Left kidney (tissue), 2 donors: ENCODE results near the gene MPP3. TPM values are rescaled to one million over a fixed set of nuclear protein-coding genes. Genes with fewer than 3 reads are reported as not detected.
A peak's percentile ranks its signal among the peaks of the same experiment; 100 is the strongest.
"Not testable (repeated sequence)": the region's sequence is repeated elsewhere in the genome, so short reads cannot be mapped to it uniquely, and the experiment has no call there.

Experiments used
- DNase-seq: peaks from one replicate; pipeline ENCODE4 v3.0.0-alpha.2; 2013
- polyA plus RNA-seq: library from polyadenylated mRNA; unstranded; fragments of 120-200 nt; gene quantifications from one replicate; pipeline ENCODE4 v1.2.1, GENCODE V29; 2013; ENCODE audit not compliant: insufficient read length

Gene MPP3
- polyA plus RNA-seq, 1 donor: 13.6 TPM

- no peak for DNase-seq
These were observed 31.4 kb upstream of the MPP3 start for GRCh38 chr17:43864161-43864984.

DNA sequence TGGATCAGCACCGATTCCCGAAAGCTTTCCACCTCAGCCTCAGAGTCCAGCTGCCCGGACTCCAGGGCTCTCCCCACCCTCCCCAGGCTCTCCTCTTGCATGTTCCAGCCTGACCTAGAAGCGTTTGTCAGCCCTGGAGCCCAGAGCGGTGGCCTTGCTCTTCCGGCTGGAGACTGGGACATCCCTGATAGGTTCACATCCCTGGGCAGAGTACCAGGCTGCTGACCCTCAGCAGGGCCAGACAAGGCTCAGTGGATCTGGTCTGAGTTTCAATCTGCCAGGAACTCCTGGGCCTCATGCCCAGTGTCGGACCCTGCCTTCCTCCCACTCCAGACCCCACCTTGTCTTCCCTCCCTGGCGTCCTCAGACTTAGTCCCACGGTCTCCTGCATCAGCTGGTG, 29.0 kb upstream of the MPP3 start:
- no peak for DNase-seq

GRCh38 chr17:43860927-43861622, 28.1 kb upstream of the MPP3 start:
- DNase-seq: no peak

DNA sequence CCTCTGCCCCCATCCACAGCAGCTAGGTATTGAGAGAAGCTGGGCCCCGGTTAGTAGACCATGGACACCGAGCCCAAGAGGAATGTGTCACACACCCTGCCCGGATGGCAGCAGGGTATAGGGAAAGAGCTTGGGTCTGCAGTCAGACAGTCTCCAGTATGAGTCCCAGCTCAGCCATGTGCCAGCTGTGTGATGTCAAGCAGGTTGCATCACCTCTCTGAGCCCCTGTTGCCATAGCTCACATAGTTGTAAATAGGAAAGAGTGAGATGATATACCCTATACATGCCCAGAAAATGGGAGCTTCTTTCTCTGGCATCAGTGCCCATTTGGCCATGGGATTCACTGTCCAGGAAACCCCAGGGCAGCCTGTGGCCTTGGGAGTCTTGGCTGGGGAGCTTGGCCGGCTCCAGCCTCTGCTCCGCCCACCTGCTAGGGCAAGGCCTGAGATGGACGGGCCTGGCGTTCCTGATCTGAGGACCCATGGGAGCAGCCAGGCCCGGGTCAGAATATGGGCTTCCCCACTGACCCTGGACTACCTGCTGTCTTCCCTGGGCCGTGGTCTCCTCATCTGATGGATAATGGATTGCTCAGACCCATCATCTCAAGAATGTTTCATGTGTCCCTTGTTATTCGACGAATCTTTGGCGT, 27.3 kb upstream of the MPP3 start:
- DNase-seq: no peak

GRCh38 chr17:43857957-43858600, 25.1 kb upstream of the MPP3 start:
- no peak for DNase-seq

DNA sequence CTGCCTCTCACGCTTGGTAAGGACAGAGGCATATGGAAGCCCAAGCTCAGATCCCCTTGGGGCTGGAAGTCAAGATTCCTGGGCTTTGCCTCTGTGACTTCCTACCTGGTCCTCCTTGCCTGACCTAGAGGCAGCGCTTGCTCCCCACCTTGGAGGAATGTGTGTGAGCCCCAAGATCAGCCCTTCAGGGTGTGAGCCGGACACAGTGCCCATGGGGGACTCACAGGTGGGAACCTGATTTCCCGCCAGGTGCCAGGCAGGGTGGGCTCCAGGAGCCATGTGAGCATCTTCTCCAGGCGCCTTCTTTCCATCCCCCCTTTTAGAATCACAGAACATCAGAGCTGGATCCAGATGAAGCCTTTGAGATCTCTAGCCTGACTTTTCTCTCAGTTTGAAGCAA, 24.2 kb upstream of the MPP3 start:
- no peak for DNase-seq

- no peak for DNase-seq
These were observed 23.2 kb upstream of the MPP3 start for GRCh38 chr17:43856141-43856540.

DNA sequence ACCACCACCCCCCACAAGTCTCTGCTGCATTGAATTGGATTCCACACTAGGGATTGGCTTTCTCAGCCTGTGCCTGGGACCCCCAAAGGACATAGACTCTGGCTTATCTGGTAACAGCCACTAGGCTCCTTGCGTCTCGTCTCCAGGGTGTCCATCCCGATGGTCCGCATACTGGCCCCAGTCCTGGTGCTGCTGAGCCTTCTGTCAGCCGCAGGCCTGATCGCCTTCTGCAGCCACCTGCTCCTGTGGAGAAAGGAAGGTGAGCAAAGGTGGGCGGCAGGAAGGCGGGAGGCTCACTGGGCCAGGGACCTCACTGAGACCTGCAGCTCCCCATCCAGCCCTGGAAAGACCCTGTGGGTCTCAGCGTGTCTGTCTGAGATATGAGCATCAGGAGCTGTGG, 22.1 kb upstream of the MPP3 start:
- no peak for DNase-seq

GRCh38 chr17:43854498-43854897, 21.6 kb upstream of the MPP3 start:
- DNase-seq: no peak

GRCh38 chr17:43853546-43853945, 20.6 kb upstream of the MPP3 start:
- no peak for DNase-seq

GRCh38 chr17:43852571-43852970, 19.6 kb upstream of the MPP3 start:
- DNase-seq: no peak

DNA sequence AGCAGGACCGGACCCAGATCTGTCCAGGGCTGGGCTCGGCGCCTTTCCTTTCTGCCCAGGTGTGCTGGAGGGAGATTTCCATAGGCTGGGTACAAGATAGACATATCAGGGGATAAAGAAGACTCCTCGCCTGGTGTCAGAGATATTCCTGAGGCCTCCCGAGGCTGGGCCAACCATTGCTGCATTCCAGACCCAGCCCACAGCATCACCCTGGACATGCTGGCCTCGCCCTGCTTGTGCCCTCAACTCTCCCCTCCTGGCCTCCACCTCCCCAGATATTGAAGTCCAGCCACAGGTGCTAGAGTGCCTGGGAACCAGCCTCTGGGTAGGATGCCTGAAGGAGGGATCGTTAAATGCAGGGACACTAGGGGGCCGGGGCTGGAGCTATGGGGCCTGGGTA, 16.2 kb upstream of the MPP3 start:
- DNase-seq: no peak

- no peak for DNase-seq
These were observed 15.7 kb upstream of the MPP3 start for GRCh38 chr17:43848601-43849000.

DNA sequence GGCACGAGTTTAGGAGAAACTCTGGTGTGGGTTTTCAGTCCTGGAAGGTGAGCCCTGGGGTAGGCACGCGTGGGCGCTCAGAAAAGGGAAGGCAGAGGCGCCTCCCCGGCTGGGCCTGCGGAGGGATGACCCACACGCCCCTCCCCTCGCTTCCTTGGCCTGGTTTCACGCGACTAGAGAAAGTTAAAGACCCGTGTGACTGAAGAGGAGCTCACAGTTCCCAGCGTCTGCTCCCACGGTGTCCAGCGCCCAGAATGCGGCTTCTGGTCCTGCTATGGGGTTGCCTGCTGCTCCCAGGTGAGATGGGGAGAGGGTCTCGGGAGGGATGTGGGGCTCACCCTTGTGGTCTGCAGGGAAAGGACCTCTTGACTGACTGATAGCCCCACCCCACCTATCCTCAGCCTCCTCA, 14.0 kb upstream of the MPP3 start, which contains the start of gene CD300LG:
CD300LG (plus strand) TSS at position 214 of the 409 bp plus-strand sequence; CDS start at position 255, 41 bp downstream.
- no peak for DNase-seq

GRCh38 chr17:43846221-43846712, 13.3 kb upstream of the MPP3 start:
- DNase-seq: peak; percentile 60

GRCh38 chr17:43845766-43846165, 12.8 kb upstream of the MPP3 start:
- DNase-seq: no peak

- DNase-seq: no peak
These were observed 11.3 kb upstream of the MPP3 start for GRCh38 chr17:43844241-43844640.

DNA sequence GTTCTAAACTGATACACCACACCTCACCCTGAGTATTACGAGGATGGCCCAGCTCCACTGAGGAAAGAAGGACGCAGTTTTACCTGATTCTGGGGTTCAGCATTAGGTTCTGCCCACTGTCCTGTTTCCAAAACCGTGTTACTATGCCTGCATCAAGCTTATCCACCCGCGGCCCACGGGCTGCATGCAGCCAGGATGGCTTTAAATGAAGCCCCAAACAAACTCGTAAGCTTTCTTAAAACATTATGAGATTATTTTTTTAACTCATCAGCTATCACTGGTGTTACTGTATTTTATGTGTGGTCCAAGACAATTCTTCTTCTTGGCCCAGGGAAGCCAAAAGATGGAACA, 10.0 kb upstream of the MPP3 start:
- DNase-seq: no peak

DNA sequence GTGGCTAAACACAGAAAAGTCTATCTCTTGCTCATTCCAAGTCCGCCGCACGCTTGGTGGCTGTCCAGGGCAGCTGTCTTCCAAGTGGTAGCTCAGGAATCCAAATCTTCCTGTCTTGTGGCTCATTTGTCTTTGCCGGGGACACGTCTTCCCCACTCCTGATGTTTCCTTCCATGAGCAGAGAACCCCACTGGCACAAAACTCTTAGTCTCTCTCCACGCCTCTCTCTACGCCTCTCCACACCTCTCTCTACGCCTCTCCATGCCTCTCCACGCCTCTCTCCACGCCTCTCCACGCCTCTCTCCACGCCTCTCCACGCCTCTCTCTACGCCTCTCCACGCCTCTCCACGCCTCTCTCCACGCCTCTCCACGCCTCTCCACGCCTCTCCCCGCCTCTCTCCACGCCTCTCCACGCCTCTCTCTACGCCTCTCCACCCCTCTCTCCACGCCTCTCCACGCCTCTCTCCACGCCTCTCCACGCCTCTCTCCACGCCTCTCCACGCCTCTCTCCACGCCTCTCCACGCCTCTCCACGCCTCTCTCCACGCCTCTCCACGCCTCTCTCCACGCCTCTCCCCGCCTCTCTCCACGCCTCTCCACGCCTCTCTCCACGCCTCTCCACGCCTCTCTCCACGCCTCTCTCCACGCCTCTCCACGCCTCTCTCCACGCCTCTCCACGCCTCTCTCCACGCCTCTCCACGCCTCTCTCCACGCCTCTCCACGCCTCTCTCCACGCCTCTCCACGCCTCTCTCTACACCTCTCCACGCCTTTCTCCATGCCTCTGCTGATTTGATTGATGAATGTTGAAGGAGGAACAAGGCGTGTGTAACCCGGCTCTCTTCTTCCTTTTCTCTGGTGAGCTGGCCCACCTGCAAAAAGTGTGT, 9.4 kb upstream of the MPP3 start:
- not testable (repeated sequence) for DNase-seq

- DNase-seq: no peak
These were observed 8.3 kb upstream of the MPP3 start for GRCh38 chr17:43841282-43841681.

DNA sequence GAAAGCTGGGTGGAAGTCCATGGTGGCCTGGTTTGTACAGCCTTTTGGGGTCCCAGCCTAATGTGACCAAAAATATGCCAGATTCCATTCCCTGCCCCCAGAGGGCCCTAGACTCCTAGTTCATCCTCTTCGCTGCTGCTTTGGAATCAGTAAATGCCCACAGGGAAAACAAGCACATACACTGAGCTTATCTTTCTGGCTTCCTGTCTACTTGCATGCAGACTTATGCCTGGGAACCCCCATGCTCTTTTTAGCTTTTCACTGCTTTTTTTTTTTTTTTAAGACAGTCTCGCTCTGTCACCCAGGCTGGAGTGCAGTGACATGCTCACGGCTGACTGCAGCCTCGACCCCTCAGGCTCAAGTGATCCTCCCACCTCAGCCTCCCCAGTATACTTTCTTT, 7.9 kb upstream of the MPP3 start:
- DNase-seq: no peak
